NCI-H1436 (cell line): ENCODE data around the gene HSD3B1.
A peak's percentile ranks its signal among the peaks of the same experiment; 100 is the strongest.
"Not testable (repeated sequence)": the region's sequence is repeated elsewhere in the genome, so short reads cannot be mapped to it uniquely, and the experiment has no call there.

ENCODE experiments used
- DNase-seq: peaks from one replicate; lab custom pipeline; 2025; lab: John Stamatoyannopoulos, UW

Gene HSD3B1

DNA sequence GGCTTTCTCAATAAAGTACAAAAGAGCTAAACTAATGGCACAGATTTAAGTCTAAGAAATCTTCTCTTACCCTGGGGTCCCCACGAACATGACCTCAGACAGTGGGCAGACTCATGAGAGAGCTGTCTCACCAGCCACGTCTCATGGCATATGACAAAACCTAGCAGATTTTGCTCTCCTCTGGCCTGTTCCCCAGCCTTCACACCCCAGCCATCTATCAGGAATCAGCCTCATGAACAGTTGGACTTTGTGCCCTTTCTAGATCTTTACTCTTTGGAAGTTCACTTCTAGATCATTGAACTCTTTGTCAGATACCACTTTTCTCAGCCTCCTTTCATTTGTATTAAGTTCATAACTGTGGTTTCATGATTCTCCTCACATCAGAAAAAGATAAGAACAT is 14.2 kb upstream of the HSD3B1 start:
- no peak for DNase-seq

GRCh38 chr1:119504831-119505230 is 2.2 kb upstream of the HSD3B1 start:
- DNase-seq: no peak

DNA sequence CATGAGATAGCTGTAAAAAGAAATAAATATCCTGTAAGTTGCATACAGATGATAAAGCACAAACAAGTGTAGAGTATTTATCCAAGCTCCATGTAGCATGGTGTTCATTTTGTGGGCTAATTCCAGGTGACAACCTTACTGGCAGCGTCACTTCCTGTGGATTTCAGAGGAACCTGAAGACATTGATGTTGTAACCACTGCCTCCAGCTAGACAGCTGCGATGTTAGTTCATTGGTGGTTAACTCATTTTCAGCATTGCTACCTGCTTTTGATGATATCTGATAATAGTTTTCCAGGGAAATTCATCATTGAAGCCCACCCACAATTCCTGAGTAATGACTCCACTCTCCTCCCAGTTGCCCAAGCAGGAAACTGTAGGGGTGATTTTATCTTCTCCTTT is 3.0 kb downstream of the HSD3B1 start:
- DNase-seq: no peak

- no peak for DNase-seq
These were observed 8.2 kb downstream of the HSD3B1 start for GRCh38 chr1:119515221-119515620.

GRCh38 chr1:119516247-119516646 is 9.2 kb downstream of the HSD3B1 start:
- DNase-seq: no peak

DNA sequence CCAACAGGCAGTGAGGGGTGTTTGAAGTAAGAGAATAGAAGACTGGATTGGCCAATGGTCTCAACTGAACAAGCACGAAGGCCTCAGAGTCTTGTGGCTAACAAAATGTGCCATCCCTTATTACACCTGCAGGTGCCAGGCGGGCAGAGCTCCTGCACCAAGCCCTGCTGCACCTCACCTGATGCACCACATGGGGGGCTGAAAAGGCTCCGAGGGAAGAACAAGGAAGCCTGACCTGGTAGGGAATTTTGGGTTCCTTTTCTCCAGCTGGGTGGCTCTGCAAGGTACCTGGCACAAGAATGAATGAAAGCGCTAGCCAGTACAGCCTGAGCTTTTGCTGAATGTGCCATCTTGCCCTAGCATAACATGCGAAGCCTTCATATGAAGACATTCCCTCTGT is 9.7 kb downstream of the HSD3B1 start:
- DNase-seq: no peak

- not testable (repeated sequence) for DNase-seq
These were observed 10.7 kb downstream of the HSD3B1 start for GRCh38 chr1:119517667-119518066.

DNA sequence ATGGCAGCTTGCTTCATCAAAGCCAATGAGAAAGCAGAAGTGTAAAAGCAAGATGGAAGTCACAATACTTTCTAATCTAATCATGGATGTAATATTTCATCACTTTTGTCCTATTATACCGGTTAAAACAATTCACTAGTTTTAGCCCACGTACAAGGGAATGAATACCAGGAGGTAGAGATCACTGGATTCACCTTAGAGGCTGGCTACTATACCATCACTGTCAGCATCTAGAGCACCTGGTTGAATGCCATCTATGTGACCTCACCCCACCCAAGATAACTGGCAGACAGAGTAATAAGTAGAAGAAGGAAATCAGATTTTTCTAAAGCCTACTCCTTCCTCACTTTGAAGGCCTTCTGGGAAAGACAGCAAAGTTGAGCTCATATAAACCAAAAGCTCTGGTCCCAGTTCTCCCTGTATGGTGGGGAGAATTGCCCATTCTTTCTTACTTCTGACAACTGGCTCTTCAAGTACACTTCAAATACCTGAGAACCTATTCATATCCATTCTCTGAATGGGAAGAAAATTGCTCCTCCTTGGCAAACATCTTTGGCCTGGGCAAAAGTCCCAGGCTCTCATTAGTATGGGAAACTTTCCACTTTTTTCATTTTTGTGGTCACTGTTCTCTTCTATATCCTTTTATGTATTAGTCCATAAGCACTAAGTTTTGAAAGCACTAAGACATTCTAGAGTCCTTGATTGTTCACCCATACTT is 24.8 kb downstream of the HSD3B1 start:
- DNase-seq: no peak

DNA sequence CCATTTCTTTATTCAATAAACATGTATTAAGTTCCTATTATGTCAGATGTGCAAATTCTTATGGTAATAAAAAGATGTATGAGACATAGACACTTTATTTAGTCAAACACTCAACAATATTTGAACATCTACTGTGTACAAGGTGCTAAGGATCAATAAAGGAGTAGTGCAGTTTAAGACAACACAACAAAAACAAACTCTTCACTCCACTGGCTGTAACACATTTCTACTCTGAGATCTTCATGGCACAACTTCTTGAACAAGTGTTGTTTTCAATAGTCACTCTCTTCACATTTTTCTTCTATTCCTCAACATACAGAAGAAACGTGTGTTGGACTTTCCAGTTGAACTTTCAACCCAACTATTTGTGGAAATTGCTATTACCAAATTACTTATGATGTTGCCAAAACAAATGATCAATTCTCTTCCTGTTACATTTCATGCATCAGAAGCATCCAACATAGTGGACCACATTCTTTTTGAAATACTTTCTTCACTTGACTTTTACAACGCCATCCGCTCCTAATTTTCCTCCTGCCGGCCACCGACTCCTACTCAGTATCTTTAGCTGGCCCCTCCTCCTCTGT is 25.4 kb downstream of the HSD3B1 start:
- no peak for DNase-seq

GRCh38 chr1:119535381-119535780 is 28.4 kb downstream of the HSD3B1 start:
- no peak for DNase-seq

GRCh38 chr1:119537966-119538365 is 31.0 kb downstream of the HSD3B1 start:
- DNase-seq: no peak

DNA sequence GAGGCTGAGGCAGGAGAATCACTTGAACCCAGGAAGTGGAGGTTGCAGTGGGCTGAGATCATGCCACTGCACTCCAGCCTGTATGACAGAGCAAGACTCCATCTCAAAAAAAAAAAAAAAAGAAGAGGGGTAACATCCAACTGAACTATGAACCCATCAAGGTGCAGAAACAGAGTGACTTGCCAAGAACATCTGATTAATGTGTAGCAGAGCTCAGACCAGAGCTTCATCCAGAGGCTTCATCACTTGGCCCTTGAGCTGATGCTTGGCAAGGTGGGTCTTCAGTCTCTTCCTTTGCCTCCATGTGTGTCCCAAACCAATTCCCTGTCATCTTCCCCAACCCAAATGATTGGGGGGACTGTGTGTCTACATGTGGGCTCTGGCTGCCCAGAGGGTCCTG is 32.6 kb downstream of the HSD3B1 start:
- no peak for DNase-seq

DNA sequence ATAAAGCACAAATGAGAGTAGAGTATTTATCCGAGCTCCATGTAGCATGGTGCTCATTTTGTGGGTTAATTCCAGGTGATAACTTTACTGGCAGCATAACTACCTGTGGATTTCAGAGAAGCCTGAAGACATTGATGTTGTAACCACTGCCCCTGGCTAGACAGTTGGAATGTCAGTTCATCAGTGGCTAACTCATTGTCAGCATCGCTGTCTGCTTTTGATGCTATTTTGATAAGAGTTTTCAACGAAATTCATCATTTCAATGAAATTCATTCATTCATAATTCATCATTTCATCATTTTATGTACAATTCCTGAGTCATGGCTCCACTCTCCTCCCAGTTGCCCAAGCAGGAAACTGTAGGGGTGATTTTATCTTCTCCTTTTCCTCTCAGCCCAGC is 34.4 kb downstream of the HSD3B1 start:
- no peak for DNase-seq

GRCh38 chr1:119542492-119542946 is 35.5 kb downstream of the HSD3B1 start:
- no peak for DNase-seq

DNA sequence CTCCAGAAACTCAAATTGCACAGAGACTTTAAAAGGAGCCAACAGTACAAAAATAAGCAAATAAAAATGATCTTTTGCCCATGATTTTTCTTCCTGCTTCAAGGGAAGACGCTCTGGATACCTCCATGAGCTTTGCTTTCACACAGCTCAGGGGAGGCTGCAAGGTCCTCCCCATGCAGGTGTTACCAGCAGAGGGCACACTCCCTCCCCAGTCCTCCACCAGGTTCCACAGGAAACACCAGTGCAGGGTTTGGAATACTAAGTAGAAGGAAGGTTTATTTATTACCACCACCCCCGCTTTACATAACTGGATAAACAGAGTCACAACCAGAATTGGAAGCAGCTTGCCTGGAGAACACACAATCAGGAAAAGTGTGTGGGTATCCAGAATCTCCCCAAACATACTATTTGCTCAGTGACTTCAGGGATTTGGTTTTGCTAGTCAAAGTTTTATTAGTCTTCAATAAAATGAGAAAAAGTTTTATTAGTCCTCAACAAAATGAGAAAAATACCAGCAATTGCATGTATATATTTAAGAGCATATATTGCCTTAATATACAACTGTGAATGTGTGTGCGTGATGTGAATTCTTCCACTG is 37.3 kb downstream of the HSD3B1 start:
- DNase-seq: no peak

DNA sequence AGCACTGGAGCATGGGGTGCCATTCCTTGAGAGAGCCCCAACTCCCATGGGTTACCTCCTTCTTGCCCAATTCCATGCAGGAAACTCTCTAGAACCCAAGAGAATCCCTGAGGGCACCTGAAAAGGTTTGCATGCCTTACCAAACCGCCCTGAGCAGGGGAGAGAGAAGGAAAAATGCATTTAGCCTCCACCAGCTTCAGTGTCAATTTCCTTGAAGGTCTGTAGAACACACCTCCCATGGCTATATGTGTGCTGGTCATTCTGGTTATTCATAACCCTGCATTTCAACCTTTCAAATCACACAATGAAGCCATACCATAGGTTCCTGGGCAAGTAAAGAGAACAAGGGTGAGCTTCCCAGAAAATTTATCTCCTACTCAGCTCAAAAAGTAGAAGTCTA is 39.6 kb downstream of the HSD3B1 start:
- DNase-seq: no peak

DNA sequence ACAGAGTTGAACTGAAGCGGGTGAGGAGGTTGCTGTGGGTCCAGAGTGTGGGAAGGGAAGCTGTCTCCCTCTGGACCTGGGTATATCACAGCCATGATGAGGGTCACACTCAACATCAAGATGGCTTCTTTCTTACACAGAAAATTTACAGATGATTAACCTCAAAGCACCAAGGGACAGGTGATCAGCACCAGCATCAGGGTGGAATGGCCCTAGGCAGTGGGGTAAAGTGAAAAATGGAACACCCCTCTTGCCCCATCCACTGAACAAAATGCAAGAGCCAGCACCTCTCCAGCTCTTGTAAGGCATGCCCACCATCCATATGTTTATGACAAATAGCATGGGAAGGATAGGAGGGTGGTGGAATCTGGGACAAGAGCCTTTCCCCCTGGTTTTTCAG is 40.3 kb downstream of the HSD3B1 start:
- DNase-seq: no peak

- no peak for DNase-seq
These were observed 40.8 kb downstream of the HSD3B1 start for GRCh38 chr1:119547805-119548204.

- DNase-seq: peak; percentile 80
These were observed 42.7 kb downstream of the HSD3B1 start for GRCh38 chr1:119549719-119550132.

GRCh38 chr1:119550381-119550780 is 43.4 kb downstream of the HSD3B1 start:
- no peak for DNase-seq

DNA sequence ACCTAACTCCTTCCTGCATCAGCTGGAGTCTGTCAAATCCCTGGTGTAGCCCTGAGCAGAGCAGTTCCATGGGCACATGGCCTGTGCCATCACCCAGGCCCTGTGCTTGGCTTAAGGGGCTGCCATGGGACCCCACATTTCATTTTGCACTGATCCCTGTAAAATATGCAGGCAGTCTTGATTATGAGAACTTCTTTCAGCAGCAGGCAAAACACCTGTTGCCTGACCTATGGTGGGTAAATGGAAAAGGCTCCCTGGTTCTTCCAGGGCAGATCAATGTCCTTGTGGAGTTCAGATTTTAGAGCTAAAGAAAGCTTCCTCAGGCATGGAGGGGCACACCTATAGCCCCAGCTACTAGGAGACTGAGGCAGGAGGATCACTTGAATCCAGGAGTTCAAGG is 44.2 kb downstream of the HSD3B1 start:
- no peak for DNase-seq

DNA sequence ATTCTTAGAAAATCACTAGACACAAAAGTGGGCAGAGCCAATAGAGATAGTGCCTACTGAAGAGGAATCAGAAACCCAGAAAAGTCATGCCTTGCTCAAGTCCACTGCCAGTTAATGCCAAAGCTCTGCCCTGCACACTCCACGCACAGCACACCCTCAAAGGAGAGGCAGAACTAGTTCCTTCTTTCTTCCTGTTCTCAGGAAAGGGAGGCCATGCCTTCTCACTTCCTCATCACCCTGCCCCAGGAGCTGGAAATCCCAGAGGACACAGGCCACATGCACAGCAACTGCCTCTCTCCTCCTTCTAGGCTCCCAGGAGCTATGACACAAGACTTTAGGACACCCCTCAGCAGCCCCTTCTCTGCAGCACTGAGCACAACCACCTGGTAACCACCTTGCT is 45.6 kb downstream of the HSD3B1 start:
- DNase-seq: not testable (repeated sequence)

- DNase-seq: not testable (repeated sequence)
These were observed 46.5 kb downstream of the HSD3B1 start for GRCh38 chr1:119553302-119554071.
